Measurements from ENCODE around the gene SCN5A.
"Not testable (repeated sequence)": the region's sequence is repeated elsewhere in the genome, so short reads cannot be mapped to it uniquely, and the experiment has no call there.

Gene SCN5A

DNA sequence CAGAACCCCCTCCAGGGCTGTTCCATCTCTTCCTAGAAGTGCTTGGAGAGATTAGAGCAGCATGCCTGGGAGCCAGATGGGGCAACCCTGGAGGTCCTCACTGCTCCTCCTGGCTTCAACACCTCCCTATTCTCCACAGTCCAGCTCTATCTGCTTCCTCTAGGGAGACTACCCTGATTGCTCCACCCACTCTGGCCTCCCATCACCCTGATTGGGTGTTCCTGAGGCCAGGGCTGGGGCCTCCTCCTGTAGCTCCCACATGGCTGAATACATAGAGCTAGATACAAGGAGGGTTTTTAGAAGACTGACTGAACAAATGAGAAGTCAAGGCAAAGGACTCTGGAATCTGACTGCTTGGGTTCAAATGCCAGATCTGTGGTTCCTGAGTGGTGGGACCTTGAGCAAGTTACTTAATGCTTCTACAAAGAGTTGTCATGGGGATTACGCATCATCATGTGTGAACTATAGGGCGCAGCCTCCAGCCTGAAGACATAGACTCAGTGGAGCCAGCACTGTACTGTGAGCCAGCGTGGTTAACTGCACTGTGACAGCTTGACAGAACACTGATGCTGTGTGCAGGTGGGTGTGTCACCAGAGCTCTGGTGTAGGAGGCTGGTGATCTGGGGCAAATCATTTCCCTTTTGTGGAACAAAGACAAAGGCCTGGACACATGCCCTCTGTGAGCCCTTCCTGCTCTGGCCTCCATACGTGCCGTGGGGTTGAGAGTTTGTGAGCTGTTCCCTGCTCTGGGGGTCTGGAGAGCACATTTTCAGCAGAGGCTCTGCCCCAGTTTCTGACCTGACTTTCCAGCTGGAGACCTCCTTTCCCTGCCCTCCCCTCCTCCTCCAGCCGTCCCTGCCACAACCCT lies 74.8 kb downstream of the SCN5A start:
- TF ChIP-seq, protein P1, sequence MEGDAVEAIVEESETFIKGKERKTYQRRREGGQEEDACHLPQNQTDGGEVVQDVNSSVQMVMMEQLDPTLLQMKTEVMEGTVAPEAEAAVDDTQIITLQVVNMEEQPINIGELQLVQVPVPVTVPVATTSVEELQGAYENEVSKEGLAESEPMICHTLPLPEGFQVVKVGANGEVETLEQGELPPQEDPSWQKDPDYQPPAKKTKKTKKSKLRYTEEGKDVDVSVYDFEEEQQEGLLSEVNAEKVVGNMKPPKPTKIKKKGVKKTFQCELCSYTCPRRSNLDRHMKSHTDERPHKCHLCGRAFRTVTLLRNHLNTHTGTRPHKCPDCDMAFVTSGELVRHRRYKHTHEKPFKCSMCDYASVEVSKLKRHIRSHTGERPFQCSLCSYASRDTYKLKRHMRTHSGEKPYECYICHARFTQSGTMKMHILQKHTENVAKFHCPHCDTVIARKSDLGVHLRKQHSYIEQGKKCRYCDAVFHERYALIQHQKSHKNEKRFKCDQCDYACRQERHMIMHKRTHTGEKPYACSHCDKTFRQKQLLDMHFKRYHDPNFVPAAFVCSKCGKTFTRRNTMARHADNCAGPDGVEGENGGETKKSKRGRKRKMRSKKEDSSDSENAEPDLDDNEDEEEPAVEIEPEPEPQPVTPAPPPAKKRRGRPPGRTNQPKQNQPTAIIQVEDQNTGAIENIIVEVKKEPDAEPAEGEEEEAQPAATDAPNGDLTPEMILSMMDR (IDR thresholded peaks at IDR 0.05; ENCODE audit: unreplicated experiment in 3 of 3) = no peak
- H3K27ac Mint-ChIP-seq = no peak overlapping the region
- H3K27me3 Mint-ChIP-seq (ENCODE audit: low read depth) = no peaks in the 10 kb centered on the region
- H3K9me3 Mint-ChIP-seq = peaks cover 2% of the 10 kb centered on the region
- H3K4me3 Mint-ChIP-seq = no peak overlapping the region
- H3K4me1 Mint-ChIP-seq = peaks cover 2% of the 10 kb centered on the region
- H3K36me3 Mint-ChIP-seq (ENCODE audit: low read depth) = no peaks in the 10 kb centered on the region

DNA sequence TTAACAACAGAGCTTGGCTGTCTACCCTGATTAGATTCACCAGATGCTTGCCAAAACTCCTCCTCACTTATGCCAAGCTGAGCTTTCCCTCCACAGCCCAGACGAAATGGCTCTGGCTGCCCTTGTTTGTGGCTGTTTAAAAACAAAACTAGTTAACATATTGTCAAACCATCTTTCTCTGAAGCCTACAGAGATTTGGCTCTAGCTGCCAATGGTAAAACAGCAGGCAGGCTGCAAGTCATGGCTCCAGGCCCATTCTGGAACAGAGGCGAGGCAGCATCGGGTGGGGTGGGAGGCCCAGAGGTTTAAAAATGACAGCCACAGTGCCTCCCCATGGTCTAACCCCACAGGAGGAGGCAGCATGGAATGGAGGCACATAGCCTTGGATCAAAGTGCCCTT lies 75.9 kb downstream of the SCN5A start:
- no peak overlapping the region for H3K27ac Mint-ChIP-seq
- TF ChIP-seq, protein P1 (IDR thresholded peaks at IDR 0.05; ENCODE audit: unreplicated experiment in 3 of 3) = no peak
- H3K27me3 Mint-ChIP-seq (ENCODE audit: low read depth) = no peaks in the 10 kb centered on the region
- no peak overlapping the region for H3K4me3 Mint-ChIP-seq
- no peaks in the 10 kb centered on the region for H3K4me1 Mint-ChIP-seq
- H3K36me3 Mint-ChIP-seq (ENCODE audit: low read depth) = no peaks in the 10 kb centered on the region
- H3K9me3 Mint-ChIP-seq = peaks cover 2% of the 10 kb centered on the region

DNA sequence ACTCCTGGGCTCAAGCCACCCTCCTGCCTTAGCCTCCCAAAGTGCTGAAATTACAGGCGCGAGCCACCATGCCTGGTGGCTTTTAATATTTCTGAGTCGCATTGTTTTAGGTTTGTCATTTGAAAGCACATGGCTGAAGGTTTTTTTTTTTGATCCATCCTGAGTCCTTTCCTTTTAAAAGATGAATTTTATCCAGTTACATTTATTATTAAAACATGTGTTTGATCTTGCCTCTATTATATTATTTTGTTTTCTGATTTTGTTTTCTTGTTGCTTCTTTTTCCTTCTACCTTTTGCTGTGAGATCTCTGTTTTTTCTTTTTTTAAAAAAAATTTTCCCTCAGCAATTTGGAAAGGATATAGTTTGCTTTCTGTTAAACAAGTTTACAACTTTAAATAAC lies 76.4 kb downstream of the SCN5A start:
- Mint-ChIP-seq H3K36me3 (ENCODE audit: low read depth) (no peaks in the 10 kb centered on the region), H3K4me3 (no peak overlapping the region), H3K27me3 (ENCODE audit: low read depth) (no peaks in the 10 kb centered on the region), H3K9me3 (peaks cover 2% of the 10 kb centered on the region), H3K27ac (no peak overlapping the region), H3K4me1 (no peaks in the 10 kb centered on the region)
- TF ChIP-seq, protein P1 (IDR thresholded peaks at IDR 0.05; ENCODE audit: unreplicated experiment in 3 of 3) = no peak

DNA sequence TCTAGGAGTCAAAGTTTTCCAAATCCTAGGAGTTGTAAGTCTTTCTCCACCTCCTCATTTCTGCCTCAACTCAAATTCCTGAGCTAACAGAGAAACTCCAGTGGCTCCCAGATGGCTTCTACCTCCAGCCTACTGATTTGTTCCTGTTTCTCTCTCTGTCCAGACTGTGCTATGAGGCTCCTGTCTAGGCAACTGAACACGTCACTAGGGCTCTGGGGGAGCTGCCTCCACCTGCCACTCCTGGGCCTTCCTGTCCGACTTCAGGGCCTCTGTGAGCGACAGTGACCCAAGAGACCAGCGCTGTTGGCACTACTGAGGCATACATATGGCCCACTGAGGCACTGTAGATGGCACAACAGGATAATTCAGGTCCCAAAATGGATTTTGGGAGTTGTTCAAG lies 82.0 kb downstream of the SCN5A start:
- H3K27me3 Mint-ChIP-seq (ENCODE audit: low read depth) = no peaks in the 10 kb centered on the region
- H3K27ac Mint-ChIP-seq = no peak overlapping the region
- H3K4me3 Mint-ChIP-seq = no peak overlapping the region
- TF ChIP-seq, protein P1 (IDR thresholded peaks at IDR 0.05; ENCODE audit: unreplicated experiment in 3 of 3) = no peak
- H3K9me3 Mint-ChIP-seq = peaks cover 2% of the 10 kb centered on the region
- no peaks in the 10 kb centered on the region for H3K4me1 Mint-ChIP-seq
- no peaks in the 10 kb centered on the region for H3K36me3 Mint-ChIP-seq (ENCODE audit: low read depth)

DNA sequence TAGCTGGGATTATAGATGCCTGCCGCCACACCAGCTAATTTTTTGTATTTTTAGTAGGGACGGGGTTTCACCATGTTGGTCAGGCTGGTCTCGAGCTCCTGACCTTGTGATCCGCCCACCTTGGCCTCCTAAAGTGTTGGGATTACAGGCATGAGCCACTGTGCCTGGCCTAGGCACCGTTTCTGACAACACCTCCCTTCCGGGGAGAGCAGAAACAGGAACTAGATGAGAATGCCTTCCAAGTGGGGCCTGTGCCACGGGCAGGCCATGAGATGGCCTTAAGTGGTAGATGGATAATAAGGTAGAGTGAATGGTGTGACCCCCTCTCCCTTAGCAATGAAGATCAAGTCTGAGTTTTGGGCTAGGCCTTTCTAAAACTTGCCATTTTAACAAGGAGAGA lies 82.7 kb downstream of the SCN5A start:
- not testable (repeated sequence) for H3K27ac Mint-ChIP-seq; H3K9me3 Mint-ChIP-seq; H3K36me3 Mint-ChIP-seq (ENCODE audit: low read depth); H3K27me3 Mint-ChIP-seq (ENCODE audit: low read depth); H3K4me3 Mint-ChIP-seq; H3K4me1 Mint-ChIP-seq

DNA sequence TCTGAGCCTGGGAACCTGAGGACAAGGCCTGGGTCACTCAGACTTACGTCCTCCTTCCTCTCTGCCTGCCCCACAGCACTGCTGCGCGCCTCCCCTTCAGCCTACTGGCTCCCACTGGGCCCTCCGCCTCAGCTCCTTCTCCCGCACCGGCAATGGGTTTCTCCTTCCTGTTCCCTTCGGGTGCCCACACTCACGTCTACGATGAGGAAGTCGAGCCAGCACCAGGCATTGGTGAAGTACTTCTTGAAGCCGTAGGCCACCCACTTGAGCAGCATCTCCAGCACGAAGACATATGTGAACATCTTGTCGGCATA lies 83.3 kb downstream of the SCN5A start:
- no peaks in the 10 kb centered on the region for H3K27me3 Mint-ChIP-seq (ENCODE audit: low read depth)
- no peaks in the 10 kb centered on the region for H3K9me3 Mint-ChIP-seq
- TF ChIP-seq, protein P1 (IDR thresholded peaks at IDR 0.05; ENCODE audit: unreplicated experiment in 3 of 3) = no peak
- H3K4me1 Mint-ChIP-seq = no peaks in the 10 kb centered on the region
- H3K4me3 Mint-ChIP-seq = no peak overlapping the region
- no peaks in the 10 kb centered on the region for H3K36me3 Mint-ChIP-seq (ENCODE audit: low read depth)
- no peak overlapping the region for H3K27ac Mint-ChIP-seq

Measured in nephron (organoid).